ENCODE results near the gene GALR1.

Gene GALR1

DNA sequence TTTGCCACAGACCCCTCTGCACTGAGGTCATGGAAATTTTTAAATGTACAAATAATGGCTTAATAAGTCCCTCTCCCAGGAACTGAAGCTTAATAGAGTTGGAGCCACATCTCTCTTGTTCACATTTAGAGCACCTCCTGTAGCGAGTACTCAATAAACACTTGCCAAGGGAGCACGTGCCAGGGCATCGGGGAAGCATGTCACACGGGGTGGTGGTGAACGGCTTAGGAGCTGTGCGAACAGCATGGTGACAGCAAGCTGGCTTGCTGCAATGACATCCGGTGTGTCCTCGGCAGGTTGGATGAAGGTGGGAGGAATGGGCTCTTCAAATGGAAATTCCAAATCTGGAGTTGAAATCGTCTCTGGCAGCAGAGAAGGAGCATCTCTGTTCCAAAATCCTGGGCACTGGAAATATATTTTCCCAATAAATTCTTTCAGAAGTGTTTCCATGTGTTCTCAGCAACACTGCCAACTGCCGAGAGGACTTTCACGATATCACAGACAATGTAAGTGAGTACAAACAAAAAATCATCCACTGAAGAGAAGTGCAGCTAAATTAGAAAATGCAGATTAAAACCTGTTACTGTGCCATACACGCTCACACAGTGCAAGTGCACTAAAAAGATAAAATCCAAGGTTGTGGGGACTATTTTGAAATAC, 74.1 kb downstream of the GALR1 start:
- DNase-seq: no peak

Data from DMS 273 treated with DMSO at 0.1 percent for 48 hours (cell line).